HFFc6 (cell line): ENCODE measurements around the gene APP. TPM values are rescaled to one million over a fixed set of nuclear protein-coding genes. Genes with fewer than 3 reads are reported as not detected.

Experiments used
- DNase-seq: peaks from one replicate; pipeline ENCODE4 v3.0.0-alpha.2; 2018
- H3K27ac Mint-ChIP-seq: 2 replicates; pipeline ENCODE4 v1.8.0; 2020; ENCODE audit warnings: mild to moderate bottlenecking, mixed read lengths
- H3K27me3 Mint-ChIP-seq: 2 replicates; pipeline ENCODE4 v1.8.0; 2021; ENCODE audit warnings: mild to moderate bottlenecking, moderate library complexity, mixed read lengths; ENCODE audit not compliant: insufficient read depth
- H3K36me3 Mint-ChIP-seq: 2 replicates; pipeline ENCODE4 v1.8.0; 2021; ENCODE audit warnings: low read depth, mixed read lengths
- H3K4me1 Mint-ChIP-seq: 2 replicates; pipeline ENCODE4 v1.8.0; 2020; ENCODE audit warnings: low read depth, mixed read lengths
- H3K4me3 Mint-ChIP-seq: 2 replicates; pipeline ENCODE4 v1.8.0; 2020; ENCODE audit warnings: mild to moderate bottlenecking, moderate library complexity, mixed read lengths
- H3K9me3 Mint-ChIP-seq: 2 replicates; pipeline ENCODE4 v1.8.0; 2020; ENCODE audit warnings: mild to moderate bottlenecking, mixed read lengths
- total RNA-seq, 6 experiments: library from RNA; stranded (reverse); fragmentation: NEBNext Ultra II Directional; extraction: Animal tissue kit (Norgen Biotek cat#: 25700); gene quantifications; 2 replicates in 1 of 6; 3 replicates in 5 of 6; pipeline ENCODE4 v1.2.3, GENCODE V29; 2021
- TF ChIP-seq, protein P1 (sequence below): fragments of 200-600 bp; sonication (generic); IDR thresholded peaks from 2 replicates; pipeline ENCODE4 v1.5.0; 2021; ENCODE audit warnings: antibody characterized with exemption, mild to moderate bottlenecking

Gene APP
- total RNA-seq, 6 experiments from 2014 or later: 396 to 438 (median 425) TPM

DNA sequence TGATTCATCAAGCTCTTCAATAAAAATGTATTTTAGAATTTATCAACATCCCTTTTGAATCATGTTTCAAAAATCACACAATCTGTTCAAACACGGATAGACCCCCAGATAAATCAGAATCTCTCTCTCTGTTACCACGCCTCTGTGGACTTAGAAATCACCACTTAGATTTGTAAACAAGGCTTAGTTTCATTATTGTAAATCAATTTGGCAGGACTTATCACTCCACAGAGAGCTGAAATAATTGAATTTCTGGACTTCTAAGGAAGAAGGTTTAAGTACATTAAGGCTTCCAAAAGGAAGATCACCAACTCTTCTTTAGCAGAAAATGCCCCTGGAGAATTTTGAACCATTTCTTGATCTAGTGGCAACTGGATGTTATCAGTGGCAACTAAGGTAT is 100.4 kb downstream of the APP start:
- no peaks in the 10 kb centered on the region; the same call in 1 of the 2 replicates for H3K27me3 Mint-ChIP-seq
- TF ChIP-seq, protein P1, sequence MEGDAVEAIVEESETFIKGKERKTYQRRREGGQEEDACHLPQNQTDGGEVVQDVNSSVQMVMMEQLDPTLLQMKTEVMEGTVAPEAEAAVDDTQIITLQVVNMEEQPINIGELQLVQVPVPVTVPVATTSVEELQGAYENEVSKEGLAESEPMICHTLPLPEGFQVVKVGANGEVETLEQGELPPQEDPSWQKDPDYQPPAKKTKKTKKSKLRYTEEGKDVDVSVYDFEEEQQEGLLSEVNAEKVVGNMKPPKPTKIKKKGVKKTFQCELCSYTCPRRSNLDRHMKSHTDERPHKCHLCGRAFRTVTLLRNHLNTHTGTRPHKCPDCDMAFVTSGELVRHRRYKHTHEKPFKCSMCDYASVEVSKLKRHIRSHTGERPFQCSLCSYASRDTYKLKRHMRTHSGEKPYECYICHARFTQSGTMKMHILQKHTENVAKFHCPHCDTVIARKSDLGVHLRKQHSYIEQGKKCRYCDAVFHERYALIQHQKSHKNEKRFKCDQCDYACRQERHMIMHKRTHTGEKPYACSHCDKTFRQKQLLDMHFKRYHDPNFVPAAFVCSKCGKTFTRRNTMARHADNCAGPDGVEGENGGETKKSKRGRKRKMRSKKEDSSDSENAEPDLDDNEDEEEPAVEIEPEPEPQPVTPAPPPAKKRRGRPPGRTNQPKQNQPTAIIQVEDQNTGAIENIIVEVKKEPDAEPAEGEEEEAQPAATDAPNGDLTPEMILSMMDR: no peak
- H3K36me3 Mint-ChIP-seq: peaks cover 14% of the 10 kb centered on the region; the same call in 1 of the 2 replicates
- H3K4me3 Mint-ChIP-seq: peak overlapping the region; percentile 84
- peak overlapping the region; percentile 84 for H3K27ac Mint-ChIP-seq
- DNase-seq: no peak
- peaks cover 78% of the 10 kb centered on the region for H3K4me1 Mint-ChIP-seq
- H3K9me3 Mint-ChIP-seq: no peaks in the 10 kb centered on the region

DNA sequence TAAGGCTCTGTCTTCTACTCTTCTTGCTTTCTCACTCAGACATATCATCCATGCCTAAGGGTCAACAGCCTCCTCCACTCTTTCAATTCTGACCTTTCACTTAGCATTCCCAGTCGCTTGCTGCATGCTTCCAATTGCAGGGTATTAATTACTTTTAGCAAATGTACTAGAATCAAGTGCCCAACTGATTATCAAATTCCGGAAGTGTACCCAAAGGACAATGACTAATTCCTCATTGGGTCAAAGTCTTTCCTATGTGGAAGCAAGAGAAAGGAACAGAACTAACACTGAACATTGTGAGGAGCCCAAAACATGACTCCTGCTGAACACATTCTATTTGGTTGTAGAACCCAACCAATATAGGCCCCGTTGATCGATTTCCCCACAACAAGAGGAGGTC is 101.8 kb downstream of the APP start:
- peaks cover 77% of the 10 kb centered on the region for H3K4me1 Mint-ChIP-seq
- TF ChIP-seq, protein P1: no peak
- DNase-seq: no peak
- H3K27ac Mint-ChIP-seq: no peak overlapping the region
- H3K9me3 Mint-ChIP-seq: no peaks in the 10 kb centered on the region
- peaks cover 14% of the 10 kb centered on the region; the same call in 1 of the 2 replicates for H3K36me3 Mint-ChIP-seq
- H3K27me3 Mint-ChIP-seq: no peaks in the 10 kb centered on the region; the same call in 1 of the 2 replicates
- H3K4me3 Mint-ChIP-seq: no peak overlapping the region

DNA sequence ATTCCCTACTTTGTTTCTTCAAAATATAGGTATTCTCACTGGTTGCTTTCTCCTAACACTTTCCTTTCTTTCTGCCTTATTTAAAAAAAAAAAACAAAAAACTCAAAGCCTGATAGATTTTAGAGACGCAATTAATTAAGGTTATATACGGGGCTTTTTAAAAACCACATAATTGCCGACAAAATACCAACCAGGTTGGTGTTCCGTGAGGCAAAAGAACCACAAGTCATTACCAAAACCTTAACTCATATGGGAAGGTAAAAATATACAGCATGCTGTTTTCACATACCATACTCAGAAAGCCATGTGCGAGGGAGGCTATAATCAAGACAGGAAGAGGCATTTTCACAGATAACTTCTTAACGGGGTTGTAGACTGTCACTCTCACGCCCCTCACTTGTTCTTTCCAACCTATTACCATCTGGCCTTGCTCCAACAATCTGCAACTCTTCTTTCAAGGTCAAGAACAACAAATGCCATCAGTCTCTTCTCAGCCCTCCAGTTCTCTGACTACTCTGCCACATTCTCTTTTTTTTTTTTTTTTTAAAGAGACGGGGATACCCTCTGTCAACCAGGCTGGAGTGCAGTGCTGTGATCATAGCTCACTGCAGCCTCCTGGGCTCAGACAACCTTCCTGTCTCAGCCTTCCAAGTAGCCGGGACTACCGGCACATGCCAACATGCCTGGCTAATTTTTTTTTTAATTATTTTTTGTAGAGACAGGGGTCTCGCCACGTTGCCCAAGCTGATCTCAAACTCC is 102.6 kb downstream of the APP start:
- DNase-seq: no peak
- TF ChIP-seq, protein P1: no peak
- no peaks in the 10 kb centered on the region; the same call in 1 of the 2 replicates for H3K27me3 Mint-ChIP-seq
- H3K36me3 Mint-ChIP-seq: peaks cover 9% of the 10 kb centered on the region; the same call in 1 of the 2 replicates
- no peak overlapping the region for H3K27ac Mint-ChIP-seq
- no peak overlapping the region; the same call in 1 of the 2 replicates for H3K4me3 Mint-ChIP-seq
- H3K4me1 Mint-ChIP-seq: peaks cover 70% of the 10 kb centered on the region
- H3K9me3 Mint-ChIP-seq: no peaks in the 10 kb centered on the region

DNA sequence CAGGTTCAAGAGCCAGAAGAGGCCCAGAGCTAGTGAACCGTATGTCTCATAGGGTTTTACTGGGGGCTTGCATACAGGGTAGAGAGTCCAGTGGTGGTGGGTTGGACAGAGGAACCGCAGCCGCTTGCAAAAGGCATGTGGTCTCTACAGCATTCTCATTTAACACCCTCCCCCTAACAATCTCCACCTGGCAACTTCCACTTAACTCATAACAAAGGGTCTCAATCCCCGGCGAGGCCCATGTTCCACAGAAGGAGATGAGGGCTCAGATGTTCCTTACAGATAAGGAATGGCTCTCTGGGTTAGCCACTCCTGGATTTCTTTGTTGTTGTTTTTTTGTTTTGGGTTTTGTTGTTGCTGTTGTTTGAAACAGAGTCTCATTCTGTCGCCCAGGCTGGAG is 106.1 kb downstream of the APP start:
- DNase-seq: no peak
- Mint-ChIP-seq H3K27me3 (no peaks in the 10 kb centered on the region; the same call in 1 of the 2 replicates), H3K27ac (no peak overlapping the region), H3K4me3 (no peak overlapping the region), H3K36me3 (peaks cover 8% of the 10 kb centered on the region; the same call in 1 of the 2 replicates), H3K9me3 (no peaks in the 10 kb centered on the region), H3K4me1 (peaks cover 35% of the 10 kb centered on the region)
- TF ChIP-seq, protein P1: no peak

DNA sequence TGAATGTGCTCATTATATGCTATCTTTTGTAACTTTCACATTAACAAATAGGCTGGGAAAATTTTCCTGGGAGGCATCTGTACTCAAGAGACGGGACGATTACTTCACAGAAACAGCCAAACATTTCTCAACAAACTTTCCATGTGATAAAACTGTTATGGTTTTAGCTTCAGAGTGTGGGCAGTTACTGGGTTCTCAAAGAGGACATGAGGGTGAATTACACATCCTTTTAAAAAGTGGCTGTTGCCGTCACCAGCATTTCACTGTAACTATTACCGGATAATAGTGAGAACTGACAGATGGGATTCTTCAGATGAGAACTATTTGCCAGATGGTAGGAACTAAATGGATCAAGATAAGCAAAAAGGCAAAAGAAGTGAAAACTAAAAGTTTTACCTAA is 109.1 kb downstream of the APP start:
- DNase-seq: no peak
- H3K27me3 Mint-ChIP-seq: no peaks in the 10 kb centered on the region; the same call in 1 of the 2 replicates
- H3K27ac Mint-ChIP-seq: no peak overlapping the region
- TF ChIP-seq, protein P1: no peak
- H3K9me3 Mint-ChIP-seq: no peaks in the 10 kb centered on the region
- H3K36me3 Mint-ChIP-seq: no peaks in the 10 kb centered on the region
- H3K4me1 Mint-ChIP-seq: peaks cover 17% of the 10 kb centered on the region
- no peak overlapping the region for H3K4me3 Mint-ChIP-seq
